Left hindlimb (tissue), 1 donor: ENCODE measurements around the gene P2RY6.

Source experiments
- DNase-seq: peaks from one replicate; pipeline ENCODE4 v3.0.0-alpha.2; 2018

Gene P2RY6

GRCh38 chr11:73281796-73282660, 9.9 kb downstream of the P2RY6 start:
- DNase-seq: no peak

GRCh38 chr11:73283276-73284000, 11.3 kb downstream of the P2RY6 start:
- no peak for DNase-seq

GRCh38 chr11:73284106-73284505, 12.0 kb downstream of the P2RY6 start:
- no peak for DNase-seq

- no peak for DNase-seq
These were observed 13.6 kb downstream of the P2RY6 start for GRCh38 chr11:73285721-73286120.

- DNase-seq: no peak
These were observed 14.2 kb downstream of the P2RY6 start for GRCh38 chr11:73286240-73286810.

GRCh38 chr11:73287400-73288101, 15.4 kb downstream of the P2RY6 start:
- no peak for DNase-seq

GRCh38 chr11:73288192-73288872, 16.2 kb downstream of the P2RY6 start:
- no peak for DNase-seq

- peak; percentile 76 for DNase-seq
These were observed 17.0 kb downstream of the P2RY6 start for GRCh38 chr11:73288873-73289707.

GRCh38 chr11:73290536-73290935, 18.4 kb downstream of the P2RY6 start:
- DNase-seq: no peak

- no peak for DNase-seq
These were observed 19.1 kb downstream of the P2RY6 start for GRCh38 chr11:73291196-73291595.

GRCh38 chr11:73291781-73292524, 19.8 kb downstream of the P2RY6 start:
- DNase-seq: no peak

GRCh38 chr11:73292525-73292894, 20.4 kb downstream of the P2RY6 start:
- DNase-seq: peak; percentile 70

GRCh38 chr11:73293356-73293936, 21.3 kb downstream of the P2RY6 start:
- DNase-seq: peak; percentile 27

- no peak for DNase-seq
These were observed 22.5 kb downstream of the P2RY6 start for GRCh38 chr11:73294604-73295003.

GRCh38 chr11:73295241-73295995, 23.3 kb downstream of the P2RY6 start:
- DNase-seq: peak; percentile 46

GRCh38 chr11:73295996-73296318, 23.8 kb downstream of the P2RY6 start:
- no peak for DNase-seq

- peak; percentile 25 for DNase-seq
These were observed 24.5 kb downstream of the P2RY6 start for GRCh38 chr11:73296501-73297230.

GRCh38 chr11:73297231-73297590, 25.1 kb downstream of the P2RY6 start:
- DNase-seq: peak; percentile 35

GRCh38 chr11:73297702-73298101, 25.6 kb downstream of the P2RY6 start:
- no peak for DNase-seq
